ENCODE data around the gene SPTBN4. TPM values are rescaled to one million over a fixed set of nuclear protein-coding genes. Genes with fewer than 3 reads are reported as not detected.

SPTBN4 gene
- total RNA-seq, 1 donor from 2014 or later = 1.5 TPM

DNA sequence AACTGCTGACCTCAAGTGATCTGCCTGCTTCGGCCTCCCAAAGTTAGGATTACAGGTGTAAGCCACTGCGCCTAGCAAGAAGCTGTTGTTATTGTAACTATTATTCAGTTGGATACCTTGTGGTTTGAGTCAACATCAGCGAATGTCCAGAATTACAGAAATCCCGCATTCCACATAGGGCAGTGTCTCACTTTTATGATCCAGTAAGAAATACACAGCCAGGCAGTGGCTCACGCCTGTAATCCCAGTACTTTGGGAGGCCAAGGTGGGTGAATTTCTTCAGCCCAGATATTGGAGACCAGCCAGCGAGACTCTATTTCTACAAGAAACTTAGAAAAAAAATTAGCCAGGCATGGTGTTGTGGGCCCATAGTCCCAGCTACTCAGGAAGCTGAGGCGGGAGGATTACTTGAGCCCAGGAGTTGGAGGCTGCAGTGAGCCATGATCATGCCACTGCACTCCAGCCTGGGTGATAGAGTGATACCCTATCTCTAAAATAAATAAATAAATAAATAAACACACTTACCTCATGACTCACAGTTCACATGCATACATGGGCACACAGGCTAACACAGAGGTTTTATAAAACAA lies 43.8 kb downstream of the SPTBN4 start:
- no peaks in the 10 kb centered on the region for H3K36me3 ChIP-seq
- H3K9me3 ChIP-seq = no peaks in the 10 kb centered on the region
- intact Hi-C loops (cut with DNase I) = no loop called here
- TF ChIP-seq CTCF (IDR thresholded peaks at IDR 0.05) = no peak
- peaks cover 41% of the 10 kb centered on the region for H3K27me3 ChIP-seq
- DNase-seq (no peak), ATAC-seq (no peak)
- H3K27ac ChIP-seq = no peak overlapping the region
- no peaks in the 10 kb centered on the region for H3K4me1 ChIP-seq
- H3K4me3 ChIP-seq = no peak overlapping the region

GRCh38 chr19:40511487-40511886 lies 44.7 kb downstream of the SPTBN4 start:
- ATAC-seq (no peak), DNase-seq (no peak)
- Histone ChIP-seq H3K9me3 (no peaks in the 10 kb centered on the region), H3K36me3 (no peaks in the 10 kb centered on the region), H3K4me3 (no peak overlapping the region), H3K27ac (no peak overlapping the region), H3K4me1 (no peaks in the 10 kb centered on the region), H3K27me3 (peaks cover 43% of the 10 kb centered on the region)
- intact Hi-C loops (cut with DNase I) = no loop called here
- no peak for TF ChIP-seq CTCF (IDR thresholded peaks at IDR 0.05)

GRCh38 chr19:40512110-40512472 lies 45.3 kb downstream of the SPTBN4 start:
- H3K9me3 ChIP-seq = no peaks in the 10 kb centered on the region
- no peaks in the 10 kb centered on the region for H3K4me1 ChIP-seq
- DNase-seq (no peak), ATAC-seq (no peak)
- H3K27ac ChIP-seq = no peak overlapping the region
- intact Hi-C loops (cut with DNase I) = no loop called here
- peaks cover 44% of the 10 kb centered on the region for H3K27me3 ChIP-seq
- H3K36me3 ChIP-seq = no peaks in the 10 kb centered on the region
- TF ChIP-seq CTCF (IDR thresholded peaks at IDR 0.05) = no peak
- H3K4me3 ChIP-seq = no peak overlapping the region

DNA sequence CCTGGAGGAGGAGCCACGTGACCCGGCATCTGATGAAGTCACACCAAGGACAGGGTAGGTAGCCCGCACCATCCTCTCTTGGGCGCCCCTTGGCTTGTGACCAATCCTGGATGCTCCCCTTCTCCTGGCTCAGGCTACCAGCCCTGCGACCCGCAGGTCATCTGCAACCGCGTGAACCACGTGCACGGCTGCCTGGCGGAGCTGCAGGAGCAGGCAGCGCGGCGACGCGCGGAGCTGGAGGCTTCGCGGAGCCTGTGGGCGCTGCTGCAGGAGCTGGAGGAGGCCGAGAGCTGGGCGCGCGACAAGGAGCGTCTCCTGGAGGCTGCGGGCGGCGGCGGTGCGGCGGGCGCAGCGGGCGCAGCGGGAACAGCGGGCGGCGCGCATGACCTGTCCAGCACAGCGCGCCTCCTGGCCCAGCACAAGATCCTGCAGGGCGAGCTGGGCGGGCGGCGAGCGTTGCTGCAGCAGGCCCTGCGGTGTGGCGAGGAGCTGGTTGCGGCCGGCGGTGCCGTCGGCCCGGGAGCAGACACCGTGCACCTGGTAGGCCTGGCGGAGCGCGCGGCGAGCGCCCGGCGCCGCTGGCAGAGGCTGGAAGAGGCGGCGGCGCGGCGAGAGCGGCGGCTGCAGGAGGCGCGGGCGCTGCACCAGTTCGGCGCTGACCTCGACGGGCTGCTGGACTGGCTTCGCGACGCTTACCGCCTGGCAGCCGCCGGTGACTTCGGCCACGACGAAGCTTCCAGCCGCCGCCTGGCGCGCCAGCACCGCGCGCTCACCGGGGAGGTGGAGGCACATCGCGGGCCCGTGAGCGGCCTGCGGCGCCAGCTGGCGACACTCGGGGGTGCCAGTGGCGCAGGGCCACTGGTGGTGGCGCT lies 45.9 kb downstream of the SPTBN4 start:
- no peak for TF ChIP-seq CTCF (IDR thresholded peaks at IDR 0.05)
- H3K27me3 ChIP-seq = peaks cover 48% of the 10 kb centered on the region

GRCh38 chr19:40513345-40513678 lies 46.5 kb downstream of the SPTBN4 start:
- Histone ChIP-seq H3K27ac (no peak overlapping the region), H3K4me1 (no peaks in the 10 kb centered on the region), H3K9me3 (no peaks in the 10 kb centered on the region), H3K36me3 (no peaks in the 10 kb centered on the region), H3K27me3 (peaks cover 52% of the 10 kb centered on the region), H3K4me3 (no peak overlapping the region)
- intact Hi-C loops (cut with DNase I) = no loop called here
- no peak for DNase-seq
- no peak for TF ChIP-seq CTCF (IDR thresholded peaks at IDR 0.05)
- ATAC-seq = no peak

More for the DNA sequence above, 45.9 kb downstream of the SPTBN4 start:
- H3K36me3 ChIP-seq = no peaks in the 10 kb centered on the region
- H3K9me3 ChIP-seq = no peaks in the 10 kb centered on the region
- no peak overlapping the region for H3K4me3 ChIP-seq
- ATAC-seq = peak; percentile 61
- intact Hi-C loops (cut with DNase I) = no loop called here
- no peak for DNase-seq
- H3K4me1 ChIP-seq = no peaks in the 10 kb centered on the region
- no peak overlapping the region for H3K27ac ChIP-seq
